GM18858 (cell line): ENCODE measurements around the gene TAF6.
A peak's percentile ranks its signal among the peaks of the same experiment; 100 is the strongest.

Experiments used
- ATAC-seq: cut with Tn5 transposase; IDR thresholded peaks from one replicate; pipeline ENCODE4 v1.9.1; 2021; ENCODE audit not compliant: unreplicated experiment

TAF6 gene

DNA sequence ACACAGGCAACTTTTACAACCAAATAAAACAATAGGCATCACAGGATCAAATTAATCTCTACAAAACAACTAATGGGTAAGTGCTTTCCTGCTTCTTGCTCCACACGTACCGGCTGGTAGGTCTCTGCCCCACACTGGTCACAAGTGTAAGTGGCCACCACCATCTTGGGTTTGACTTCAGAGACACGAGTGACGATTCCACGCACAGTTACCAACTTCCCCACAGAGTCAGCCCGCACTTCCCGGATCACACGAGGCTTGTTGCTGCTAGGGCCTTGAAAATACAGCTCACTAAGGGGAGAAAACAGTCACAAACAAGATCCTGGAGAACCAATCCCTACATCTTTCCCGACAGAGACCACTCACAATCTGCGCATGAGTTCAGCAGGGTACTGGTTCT, 20.2 kb downstream of the TAF6 start:
- no peak for ATAC-seq

DNA sequence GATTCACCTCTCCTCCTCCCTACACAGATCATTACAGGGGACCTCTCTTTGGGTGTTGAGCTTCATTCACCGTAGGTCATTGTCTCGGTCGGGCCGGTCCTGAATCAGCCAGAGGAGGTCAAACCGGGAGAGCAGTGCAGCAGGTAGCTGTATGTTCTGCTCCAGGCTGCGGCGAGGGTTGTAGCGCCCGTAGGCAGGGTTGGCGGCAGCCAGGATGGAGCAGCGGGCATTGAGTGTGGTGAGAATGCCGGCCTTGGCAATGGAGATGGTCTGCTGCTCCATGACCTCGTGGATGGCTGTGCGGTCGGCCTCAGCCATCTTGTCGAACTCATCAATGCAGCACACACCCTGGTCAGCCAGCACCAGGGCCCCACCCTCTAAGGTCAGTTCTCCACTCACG, 23.5 kb downstream of the TAF6 start:
- ATAC-seq: no peak

DNA sequence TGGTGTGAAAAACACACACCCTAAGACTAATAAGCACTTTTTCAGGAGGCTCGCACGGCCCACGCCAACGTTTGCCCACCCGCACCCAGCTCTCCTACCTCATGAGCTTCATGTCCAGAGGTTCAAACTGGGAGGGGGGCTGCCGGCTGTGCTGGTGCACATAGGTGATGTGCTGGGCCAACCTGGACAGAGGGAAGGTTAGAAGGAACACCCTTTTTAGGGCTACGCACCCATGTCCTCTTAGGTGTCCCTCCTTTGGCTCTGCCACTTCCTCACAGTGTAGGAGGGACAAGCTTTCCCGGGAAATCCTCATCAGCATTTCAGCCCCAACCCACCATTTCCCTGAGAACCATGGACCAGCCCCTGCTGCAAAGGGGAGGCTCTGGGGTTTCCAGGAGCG, 23.9 kb downstream of the TAF6 start:
- ATAC-seq: no peak

DNA sequence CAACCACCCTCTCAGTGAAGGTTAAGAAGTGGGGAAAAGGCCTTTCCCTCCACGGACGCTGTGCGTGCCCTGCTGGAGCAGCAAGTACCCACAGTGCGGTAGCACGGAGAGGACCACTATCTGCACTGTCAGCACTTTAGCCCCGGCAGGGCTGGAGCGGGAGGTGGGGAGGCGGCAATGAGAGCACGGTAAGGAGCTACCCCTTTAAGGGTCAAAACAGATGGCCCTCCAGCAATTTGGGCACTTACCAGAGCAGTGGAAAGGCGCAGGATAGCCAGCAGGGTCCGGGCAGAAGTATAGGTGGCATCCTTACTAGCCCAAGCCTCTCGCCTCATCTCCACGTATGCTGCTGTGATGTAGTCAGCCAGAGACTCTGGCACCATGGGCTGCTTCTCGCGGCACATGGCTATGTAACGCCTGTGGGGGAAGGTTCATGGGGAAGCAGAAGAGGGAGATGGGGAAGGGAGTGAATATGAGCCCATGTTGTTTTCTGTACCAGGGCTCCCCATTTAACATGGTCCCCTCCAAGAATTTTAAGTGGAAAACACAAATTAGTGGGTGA, 25.2 kb downstream of the TAF6 start:
- no peak for ATAC-seq

DNA sequence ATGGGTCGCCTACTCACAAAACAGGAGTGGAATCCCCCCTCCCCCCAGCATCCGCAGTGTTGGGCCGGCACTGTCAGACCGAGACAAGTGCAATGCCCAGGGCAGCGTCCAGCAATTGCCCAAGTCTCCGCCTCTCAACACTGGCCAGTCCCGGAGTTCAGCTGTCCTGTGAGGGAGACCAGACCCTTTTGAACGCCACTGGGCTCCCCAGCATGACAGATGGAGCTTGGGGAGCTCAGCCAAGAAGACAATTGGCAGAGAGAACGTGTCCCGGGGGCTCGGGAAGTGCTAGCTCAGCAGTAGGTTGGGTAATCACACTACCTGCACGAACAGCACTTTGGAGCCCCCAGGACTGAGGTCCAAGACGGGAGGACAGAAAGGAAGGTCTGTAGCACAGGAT, 25.7 kb downstream of the TAF6 start:
- ATAC-seq: no peak

DNA sequence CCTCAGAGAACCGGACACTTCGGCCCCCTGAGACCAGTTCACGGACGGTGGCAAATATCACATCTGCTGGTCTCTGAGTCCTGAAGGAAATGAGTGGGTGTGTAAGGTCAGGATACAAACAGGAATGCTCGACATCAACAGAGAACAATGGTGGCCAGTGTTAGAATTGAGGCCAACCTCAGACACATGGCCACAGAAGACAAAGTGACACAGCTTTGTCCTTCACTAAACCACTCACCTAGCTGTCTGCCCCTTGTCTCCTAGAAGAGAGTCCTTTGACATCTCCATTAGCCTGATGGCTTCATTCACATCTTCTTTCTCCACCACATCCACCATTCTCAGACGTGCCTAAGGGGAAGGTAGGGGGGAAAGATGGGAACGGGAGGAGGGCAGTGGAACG, 26.1 kb downstream of the TAF6 start:
- ATAC-seq: no peak

DNA sequence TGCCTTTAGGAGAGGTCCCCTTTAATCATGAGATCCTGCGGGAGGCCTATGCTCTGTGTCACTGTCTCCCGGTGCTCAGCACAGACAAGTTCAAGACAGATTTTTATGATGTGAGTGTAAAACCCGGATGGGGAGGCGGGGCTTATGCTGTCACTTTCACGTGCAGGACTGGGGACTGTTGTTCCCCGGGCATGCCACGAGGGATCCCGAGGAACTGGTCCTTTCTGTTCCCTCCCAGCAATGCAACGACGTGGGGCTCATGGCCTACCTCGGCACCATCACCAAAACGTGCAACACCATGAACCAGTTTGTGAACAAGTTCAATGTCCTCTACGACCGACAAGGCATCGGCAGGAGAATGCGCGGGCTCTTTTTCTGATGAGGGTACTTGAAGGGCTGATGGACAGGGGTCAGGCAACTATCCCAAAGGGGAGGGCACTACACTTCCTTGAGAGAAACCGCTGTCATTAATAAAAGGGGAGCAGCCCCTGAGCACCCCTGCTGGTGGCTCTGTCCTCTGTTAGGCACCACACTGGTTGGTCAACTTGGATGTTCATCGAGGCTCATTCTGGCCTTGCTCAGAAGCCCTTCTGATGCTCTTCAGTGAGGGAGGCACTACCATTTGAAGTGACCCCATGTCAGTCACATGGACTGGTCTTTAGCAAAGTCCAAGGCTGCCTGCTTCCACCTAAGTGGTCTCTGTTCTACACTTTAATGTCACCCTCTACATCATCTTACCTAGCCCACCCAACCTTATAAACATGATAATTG, 27.6 kb downstream of the TAF6 start:
- ATAC-seq: no peak

DNA sequence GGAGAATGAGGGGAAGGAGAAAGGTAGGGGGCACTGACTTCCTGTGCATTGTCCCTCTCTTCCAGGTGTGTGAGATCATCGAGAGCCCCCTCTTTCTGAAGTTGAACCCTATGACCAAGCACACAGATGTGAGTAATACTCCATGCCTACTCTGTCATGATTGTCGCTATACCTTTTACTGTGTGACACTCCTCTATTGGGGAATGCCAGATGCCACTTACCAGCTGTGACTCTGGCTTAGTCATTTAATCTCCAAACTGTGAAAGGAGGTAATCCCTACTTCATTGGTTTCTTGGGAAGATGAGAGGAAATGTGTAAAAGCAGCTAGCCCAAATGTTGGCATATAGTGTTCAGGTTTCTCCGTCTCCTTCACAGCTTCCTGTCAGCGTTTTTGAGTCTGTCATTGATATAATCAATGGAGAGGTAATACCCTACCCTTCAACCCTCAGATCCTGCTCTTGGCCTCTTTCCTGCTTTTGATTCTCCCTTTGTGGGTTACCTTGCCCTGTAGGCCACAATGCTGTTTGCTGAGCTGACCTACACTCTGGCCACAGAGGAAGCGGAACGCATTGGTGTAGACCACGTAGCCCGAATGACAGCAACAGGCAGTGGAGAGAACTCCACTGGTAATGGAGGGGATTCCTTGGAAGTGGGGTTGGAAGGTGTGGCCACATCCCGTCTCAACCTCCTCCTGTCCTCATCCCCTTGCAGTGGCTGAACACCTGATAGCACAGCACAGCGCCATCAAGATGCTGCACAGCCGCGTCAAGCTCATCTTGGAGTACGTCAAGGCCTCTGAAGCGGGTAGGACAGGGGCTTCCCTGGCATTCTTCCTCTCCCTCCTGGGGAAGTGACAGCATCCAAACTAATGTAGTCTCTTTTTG, 28.4 kb downstream of the TAF6 start:
- ATAC-seq: no peak

DNA sequence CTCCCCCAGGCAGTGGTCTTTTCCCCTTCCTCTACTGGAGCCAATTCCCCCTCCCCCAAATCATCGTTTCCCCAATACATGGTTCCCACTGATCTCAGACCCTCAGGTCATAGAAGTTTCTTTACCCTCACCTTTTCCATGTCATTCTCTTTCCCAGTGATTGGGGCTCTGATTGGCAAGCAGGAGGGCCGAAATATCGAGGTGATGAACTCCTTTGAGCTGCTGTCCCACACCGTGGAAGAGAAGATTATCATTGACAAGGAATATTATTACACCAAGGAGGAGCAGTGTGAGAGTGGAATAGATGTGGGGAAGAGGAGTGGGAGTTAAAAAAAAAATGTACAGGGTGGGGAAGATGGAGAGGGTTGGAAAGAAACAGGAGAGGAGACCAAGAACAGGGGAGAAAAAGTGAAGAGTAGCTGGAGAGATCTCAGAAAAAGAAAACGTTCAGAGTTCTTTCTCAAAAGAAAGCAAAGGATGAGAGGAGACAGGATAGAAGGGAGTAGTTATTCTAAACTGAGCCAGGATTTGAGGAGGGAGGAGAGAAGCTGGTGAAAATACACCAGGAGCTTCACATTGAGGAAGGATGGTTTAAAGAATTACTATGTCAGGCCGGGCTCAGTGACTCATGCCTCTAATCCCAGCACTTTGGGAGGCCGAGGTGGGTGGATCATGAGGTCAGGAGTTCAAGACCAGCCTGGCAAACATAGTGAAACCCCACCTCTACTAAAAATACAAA, 29.5 kb downstream of the TAF6 start:
- ATAC-seq: no peak

DNA sequence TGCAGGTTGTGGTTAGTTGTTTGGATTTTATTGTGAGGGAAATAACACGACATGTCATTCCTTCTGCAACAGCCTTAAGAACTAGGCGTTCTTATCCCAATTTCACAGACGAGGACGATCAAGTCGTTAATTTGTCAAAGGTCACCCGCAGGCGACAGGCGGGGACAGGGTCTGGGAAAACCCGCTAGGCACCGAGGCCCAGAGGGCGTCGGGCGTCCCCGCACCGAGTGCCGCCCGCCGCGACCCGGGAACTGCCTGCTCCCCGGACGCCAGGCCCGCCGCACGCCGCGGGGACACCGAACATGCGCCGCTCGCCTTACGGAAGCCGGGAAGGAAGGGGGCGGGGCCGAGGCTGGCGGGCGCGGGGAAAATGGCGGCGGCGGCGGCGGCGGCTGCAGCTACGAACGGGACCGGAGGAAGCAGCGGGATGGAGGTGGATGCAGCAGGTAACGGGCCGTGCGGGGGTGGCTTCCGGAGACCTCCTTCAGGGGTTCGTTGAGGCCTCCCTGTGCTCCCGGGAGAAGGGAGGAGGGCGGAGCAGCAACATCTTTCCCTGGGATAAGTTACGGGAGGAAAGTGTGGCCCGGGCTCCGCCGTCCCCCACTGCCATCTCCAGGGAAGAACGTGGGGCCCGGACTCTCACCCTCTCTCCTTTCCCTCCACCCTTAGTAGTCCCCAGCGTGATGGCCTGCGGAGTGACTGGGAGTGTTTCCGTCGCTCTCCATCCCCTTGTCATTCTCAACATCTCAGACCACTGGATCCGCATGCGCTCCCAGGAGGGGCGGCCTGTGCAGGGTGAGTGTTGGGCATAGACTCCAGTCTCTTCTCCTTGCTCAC, 30.3 kb downstream of the TAF6 start, which contains the start of gene COPS6:
COPS6 (plus strand) TSS at position 349 of the 837 bp plus-strand sequence; CDS start at position 371, 22 bp downstream.
- no peak for ATAC-seq

DNA sequence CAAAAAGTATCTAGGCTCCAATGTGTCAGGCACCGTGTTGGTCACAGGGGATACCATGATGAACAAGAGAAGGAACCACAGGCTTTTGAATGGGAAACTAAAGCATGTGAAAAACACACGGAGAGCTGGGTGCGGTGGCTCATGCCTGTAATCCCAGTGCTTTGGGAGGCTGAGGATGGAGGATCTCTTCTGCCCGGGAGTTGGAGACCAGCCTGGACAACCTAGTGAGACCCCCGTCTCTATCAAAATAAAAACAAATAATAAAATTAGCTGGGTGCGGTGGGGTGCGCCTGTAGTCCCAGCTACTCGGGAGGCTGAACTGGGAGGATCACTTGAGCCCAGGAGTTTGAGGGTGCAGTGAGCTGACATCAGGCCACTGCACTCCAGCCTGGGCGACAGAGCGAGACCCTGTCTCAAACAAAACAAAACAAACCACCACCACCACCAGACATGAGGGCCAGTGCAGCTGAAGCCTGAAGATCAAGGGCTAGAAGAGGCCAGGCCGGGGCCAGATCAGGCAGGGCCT, 31.0 kb downstream of the TAF6 start:
- no peak for ATAC-seq

DNA sequence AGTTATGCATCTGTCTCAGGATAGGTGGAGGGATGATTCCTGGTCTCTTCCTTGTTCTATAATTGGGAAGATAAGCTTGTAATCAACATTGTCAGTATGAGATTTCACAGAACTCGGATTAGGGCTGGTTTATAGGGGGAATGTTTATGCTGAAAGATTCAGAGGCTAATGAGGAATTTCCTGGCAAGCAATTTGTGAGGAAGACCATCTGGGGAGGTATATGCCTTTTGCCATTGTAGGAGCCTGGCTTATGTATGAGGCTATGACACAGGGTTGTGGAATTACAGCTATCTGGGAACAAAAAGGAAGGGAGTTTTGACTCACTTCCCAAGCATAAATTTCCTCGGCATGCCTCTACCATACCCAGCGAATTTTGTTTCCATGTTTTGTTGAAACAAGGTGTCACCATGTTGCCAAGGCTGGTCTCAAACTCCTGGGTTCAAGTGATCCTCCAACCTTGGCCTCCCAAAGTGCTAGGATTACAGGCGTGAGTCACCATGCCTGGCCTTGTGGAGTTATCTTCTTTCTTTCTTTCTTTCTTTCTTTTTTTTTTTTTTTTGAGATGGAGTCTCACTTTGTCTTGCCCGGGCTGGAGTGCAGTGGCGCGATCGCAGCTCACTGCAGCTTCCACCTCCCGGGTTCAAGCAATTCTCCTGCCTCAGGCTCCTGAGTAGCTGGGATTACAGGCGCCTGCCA, 32.0 kb downstream of the TAF6 start:
- no peak for ATAC-seq

DNA sequence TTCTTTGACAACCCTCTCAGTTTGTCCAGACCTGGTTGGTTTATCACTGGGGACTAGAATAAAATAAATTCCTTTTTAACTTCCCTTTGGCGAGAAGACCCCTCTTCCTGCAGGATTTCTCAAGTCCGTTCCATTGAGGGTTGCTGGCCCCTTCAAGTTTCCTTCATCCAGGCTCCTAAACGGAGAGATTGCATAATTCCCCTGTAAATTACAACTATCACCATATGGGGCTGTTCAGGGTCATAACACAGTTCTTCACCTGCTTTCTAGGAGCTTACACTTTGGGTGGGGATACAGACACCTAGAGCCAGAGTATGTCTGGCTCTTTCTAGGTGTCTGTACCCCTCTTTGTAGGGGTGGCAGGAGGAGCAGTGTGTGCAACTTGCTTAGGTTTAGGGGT, 33.6 kb downstream of the TAF6 start:
- no peak for ATAC-seq

DNA sequence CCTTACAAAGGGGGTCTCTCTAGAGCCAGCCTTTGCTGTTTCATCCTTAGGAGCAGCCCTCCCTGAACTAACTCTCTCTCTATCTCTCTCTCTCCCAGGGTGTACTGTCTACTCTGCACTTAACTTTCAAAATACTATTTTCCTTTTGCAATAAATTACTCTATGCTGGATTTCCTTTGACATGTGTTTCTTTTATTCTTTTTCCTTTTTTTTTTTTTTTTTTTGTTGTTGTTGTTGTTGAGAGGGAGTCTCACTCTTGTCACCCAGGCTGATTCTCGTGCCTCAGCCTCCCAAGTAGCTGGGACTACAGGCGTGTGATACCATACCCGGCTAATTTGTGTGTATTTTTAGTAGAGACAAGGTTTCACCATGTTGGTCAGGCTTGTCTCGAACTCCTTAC, 36.2 kb downstream of the TAF6 start:
- no peak for ATAC-seq

DNA sequence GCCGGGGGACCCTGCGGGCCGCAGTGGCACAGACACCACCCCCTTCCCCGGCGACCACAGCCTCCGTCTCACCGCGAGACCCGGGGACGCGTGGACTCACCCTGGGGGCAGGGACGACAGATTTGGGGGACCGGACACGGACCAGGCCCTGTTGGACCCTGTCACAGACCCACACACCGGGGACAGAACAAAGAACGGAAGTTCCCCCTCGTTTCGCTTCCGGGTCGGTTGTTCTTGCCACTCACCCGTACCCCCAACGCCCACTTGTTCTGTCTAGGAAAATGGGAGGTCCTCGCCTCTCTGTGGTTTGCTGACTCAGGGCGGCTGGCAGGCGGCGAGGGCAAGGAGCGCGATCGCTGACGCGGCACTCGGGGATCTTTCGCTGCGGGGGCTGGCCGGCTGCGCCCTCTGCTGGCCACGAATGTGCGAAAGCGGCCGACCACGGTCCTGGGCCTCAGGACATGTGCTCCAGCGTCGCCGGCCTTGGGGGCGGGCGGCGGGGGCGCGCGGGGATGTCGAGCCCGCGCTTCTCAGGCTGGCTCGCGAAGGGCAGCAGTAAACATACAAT, 37.5 kb downstream of the TAF6 start, which contains the start of gene ZNF3:
ZNF3 (minus strand) TSS at position 189 of the 568 bp plus-strand sequence. CDS start 4,366 bp downstream, outside the sequence.
- peak; percentile 70 for ATAC-seq

DNA sequence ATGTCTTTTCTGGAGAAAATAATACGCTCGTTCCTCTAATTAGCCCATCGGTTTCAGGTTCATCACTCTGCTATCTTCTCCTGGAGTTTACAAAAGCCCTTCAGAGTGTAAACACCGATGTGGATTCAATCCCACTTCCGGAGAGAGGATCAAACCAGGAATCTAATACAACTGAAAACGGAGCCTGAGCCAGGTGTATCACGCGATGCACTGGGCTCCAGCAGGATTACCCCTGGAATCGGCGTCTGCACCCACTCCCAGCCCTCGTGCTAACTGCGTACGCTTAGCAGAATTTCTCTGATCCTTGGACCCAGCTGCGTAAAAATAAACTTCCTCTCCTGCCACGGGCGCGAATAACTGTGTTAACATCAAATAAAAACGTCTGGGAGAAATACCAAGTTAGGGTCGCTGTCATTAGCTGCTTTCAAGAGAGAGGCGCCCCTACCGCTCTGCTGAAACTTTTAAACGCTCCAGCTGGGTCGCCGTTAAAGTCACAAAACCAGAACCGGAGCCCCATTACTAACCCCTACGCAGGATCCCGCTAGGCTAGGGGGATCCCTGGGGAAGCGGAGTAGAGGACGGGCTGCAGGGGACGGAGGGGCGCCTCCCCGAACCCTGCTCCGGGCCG, 38.1 kb downstream of the TAF6 start:
- ATAC-seq: peak; percentile 3

DNA sequence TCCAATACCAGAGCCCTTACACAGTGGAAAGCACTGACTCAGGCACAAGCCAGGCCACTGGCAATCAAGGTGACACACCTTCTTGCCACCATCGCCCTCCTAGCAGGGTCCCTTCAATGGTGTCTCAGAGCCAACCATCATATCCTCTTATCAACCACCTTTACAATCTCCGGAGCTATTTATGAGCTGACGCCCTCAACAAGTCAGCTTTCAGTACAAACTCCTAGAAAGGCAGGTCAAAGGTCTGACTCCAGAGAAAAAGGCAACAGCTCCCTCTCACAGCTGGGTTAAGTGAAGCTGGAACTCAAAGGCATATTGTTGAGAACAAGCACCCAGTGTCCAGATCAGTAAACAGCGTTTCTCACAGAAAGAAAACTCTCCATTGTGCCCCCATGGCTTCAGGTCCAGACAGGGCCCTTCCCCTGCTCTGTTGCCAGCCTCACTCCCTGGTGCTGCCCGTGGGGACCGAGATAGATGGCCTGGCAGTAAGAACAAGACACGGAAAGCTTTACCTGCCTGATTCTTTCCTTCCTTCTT, 40.1 kb downstream of the TAF6 start:
- no peak for ATAC-seq

DNA sequence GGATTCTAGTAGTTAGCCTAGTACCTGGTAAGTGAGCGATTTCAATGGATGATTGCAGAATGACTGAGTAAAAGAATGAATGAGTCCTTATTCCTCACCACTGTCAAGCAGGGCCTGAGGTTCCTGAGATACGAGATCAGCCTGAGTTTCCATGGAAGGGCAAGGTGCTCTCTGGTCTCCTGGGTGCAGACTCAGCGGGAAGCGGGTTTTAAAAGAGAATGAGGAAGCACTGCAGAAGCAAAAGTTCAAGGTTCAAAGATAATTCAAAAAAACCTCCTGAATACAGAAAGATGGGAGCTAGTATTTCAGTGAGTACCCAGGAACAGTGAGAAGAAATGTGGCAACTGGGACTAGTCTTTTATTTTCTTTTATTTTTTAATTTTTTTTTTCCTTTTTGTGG, 42.0 kb downstream of the TAF6 start:
- no peak for ATAC-seq
